HEK293 (cell line): Measurements from ENCODE around the gene BLVRA.

Source experiments
- KLF17 ChIP-seq: fragments of 450-650 bp; formaldehyde crosslinking; IDR thresholded peaks from 2 replicates; pipeline ENCODE4 v1.5.1; 2016; ENCODE audit warnings: missing biosample characterization, missing genetic modification characterization
- PATZ1 ChIP-seq: fragments of 450-650 bp; formaldehyde crosslinking; IDR thresholded peaks from 2 replicates; pipeline ENCODE4 v1.5.1; 2016; ENCODE audit warnings: missing biosample characterization, missing genetic modification characterization
- REST ChIP-seq: fragments of 450-650 bp; formaldehyde crosslinking; IDR thresholded peaks from 2 replicates; pipeline ENCODE4 v1.5.1; 2016; ENCODE audit warnings: missing biosample characterization, missing genetic modification characterization
- SCRT2 ChIP-seq: fragments of 450-650 bp; formaldehyde crosslinking; IDR thresholded peaks from 2 replicates; pipeline ENCODE4 v1.5.1; 2016; ENCODE audit warnings: missing biosample characterization, missing genetic modification characterization
- TCF7L2 ChIP-seq: IDR thresholded peaks from 2 replicates; pipeline ENCODE4 v1.6.1; 2011; ENCODE audit warnings: low read depth, mild to moderate bottlenecking, inconsistent platforms, low read length, moderate library complexity, borderline replicate concordance
- ZNF274 ChIP-seq, 2 experiments: fragments of 200-500 bp in 1 of 2; fragments of 450-650 bp in 1 of 2; sonication (Bioruptor generic) in 1 of 2; formaldehyde crosslinking in 1 of 2; IDR thresholded peaks; 2 replicates each; pipeline versions ENCODE4 v1.5.1 to v1.6.1; 2014 to 2016; ENCODE audit warnings: borderline replicate concordance in 1 of 2, inconsistent platforms in 1 of 2, low read length in 1 of 2, missing biosample characterization in 1 of 2, missing genetic modification characterization in 1 of 2
- ZNF529 ChIP-seq: fragments of 450-650 bp; formaldehyde crosslinking; IDR thresholded peaks from 2 replicates; pipeline ENCODE4 v1.5.1; 2017; ENCODE audit warnings: missing genetic modification characterization, missing biosample characterization; ENCODE audit not compliant: insufficient replicate concordance
- TF ChIP-seq, protein P1 (sequence below): fragments of 450-650 bp; formaldehyde crosslinking; IDR thresholded peaks from 2 replicates; pipeline ENCODE4 v1.5.1; 2016; ENCODE audit warnings: missing biosample characterization, missing genetic modification characterization, low read depth
- TF ChIP-seq, protein P2 (sequence below): fragments of 450-650 bp; formaldehyde crosslinking; IDR thresholded peaks from 2 replicates; pipeline ENCODE4 v1.5.1; 2016; ENCODE audit warnings: missing biosample characterization, missing genetic modification characterization

DNA sequence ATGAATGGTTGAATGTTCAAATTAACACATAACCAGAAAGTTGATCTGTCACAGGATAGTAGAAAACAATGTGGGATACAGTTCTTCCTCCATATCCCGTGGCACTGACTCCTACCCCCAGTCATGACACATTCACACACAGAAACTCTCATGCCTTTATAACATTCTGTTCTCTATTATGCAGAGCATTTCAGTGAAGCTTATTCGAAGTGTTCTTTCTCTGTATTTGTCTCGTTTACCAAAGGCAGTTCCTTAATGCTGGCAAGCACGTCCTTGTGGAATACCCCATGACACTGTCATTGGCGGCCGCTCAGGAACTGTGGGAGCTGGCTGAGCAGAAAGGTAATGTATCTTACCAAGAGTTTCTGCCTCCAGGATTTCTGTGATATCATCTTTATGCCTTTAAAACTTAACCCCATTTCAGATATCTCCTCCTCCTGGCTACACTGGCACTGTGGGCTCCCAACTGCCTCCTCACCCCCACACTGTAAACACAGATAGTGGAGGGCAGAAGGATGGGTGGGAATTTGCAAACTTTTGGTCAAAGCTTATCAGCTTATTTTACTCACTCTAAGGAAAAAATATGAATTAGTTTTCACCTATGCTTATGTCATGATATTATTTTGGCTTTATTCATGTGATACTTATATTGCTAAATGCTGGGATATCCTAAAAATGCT is 34.1 kb downstream of the BLVRA start:
- TF ChIP-seq ZNF529 (tag by site-specific recombination) (no peak), SCRT2 (tag by site-specific recombination) (no peak), PATZ1 (no peak), TCF7L2 (no peak), ZNF274 (IDR thresholded peaks at IDR 0.05; ENCODE audit: low read length) (no peak), ZNF274 (tag by site-specific recombination; IDR thresholded peaks at IDR 0.05; ENCODE audit: borderline replicate concordance) (no peak), KLF17 (tag by site-specific recombination) (no peak), REST (no peak)
- TF ChIP-seq, protein P1, sequence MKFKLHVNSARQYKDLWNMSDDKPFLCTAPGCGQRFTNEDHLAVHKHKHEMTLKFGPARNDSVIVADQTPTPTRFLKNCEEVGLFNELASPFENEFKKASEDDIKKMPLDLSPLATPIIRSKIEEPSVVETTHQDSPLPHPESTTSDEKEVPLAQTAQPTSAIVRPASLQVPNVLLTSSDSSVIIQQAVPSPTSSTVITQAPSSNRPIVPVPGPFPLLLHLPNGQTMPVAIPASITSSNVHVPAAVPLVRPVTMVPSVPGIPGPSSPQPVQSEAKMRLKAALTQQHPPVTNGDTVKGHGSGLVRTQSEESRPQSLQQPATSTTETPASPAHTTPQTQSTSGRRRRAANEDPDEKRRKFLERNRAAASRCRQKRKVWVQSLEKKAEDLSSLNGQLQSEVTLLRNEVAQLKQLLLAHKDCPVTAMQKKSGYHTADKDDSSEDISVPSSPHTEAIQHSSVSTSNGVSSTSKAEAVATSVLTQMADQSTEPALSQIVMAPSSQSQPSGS (tag by site-specific recombination): no peak
- TF ChIP-seq, protein P2, sequence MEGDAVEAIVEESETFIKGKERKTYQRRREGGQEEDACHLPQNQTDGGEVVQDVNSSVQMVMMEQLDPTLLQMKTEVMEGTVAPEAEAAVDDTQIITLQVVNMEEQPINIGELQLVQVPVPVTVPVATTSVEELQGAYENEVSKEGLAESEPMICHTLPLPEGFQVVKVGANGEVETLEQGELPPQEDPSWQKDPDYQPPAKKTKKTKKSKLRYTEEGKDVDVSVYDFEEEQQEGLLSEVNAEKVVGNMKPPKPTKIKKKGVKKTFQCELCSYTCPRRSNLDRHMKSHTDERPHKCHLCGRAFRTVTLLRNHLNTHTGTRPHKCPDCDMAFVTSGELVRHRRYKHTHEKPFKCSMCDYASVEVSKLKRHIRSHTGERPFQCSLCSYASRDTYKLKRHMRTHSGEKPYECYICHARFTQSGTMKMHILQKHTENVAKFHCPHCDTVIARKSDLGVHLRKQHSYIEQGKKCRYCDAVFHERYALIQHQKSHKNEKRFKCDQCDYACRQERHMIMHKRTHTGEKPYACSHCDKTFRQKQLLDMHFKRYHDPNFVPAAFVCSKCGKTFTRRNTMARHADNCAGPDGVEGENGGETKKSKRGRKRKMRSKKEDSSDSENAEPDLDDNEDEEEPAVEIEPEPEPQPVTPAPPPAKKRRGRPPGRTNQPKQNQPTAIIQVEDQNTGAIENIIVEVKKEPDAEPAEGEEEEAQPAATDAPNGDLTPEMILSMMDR (tag by site-specific recombination): no peak
